ENCODE results near the gene NES.

The NES gene

GRCh38 chr1:156675210-156676113 lies 1.7 kb downstream of the NES start:
- H2AFZ ChIP-seq (ENCODE audit: low read length): no peak overlapping the region
- H3K4me2 ChIP-seq (ENCODE audit: low read length): no peak overlapping the region
- peaks cover 12% of the 10 kb centered on the region for H3K27me3 ChIP-seq (ENCODE audit: insufficient read depth, low read length)
- H3K9ac ChIP-seq (ENCODE audit: low read length): no peak overlapping the region
- no peaks in the 10 kb centered on the region for H3K36me3 ChIP-seq (ENCODE audit: insufficient read depth, low read length)
- H3F3A ChIP-seq (ENCODE audit: insufficient read depth, low read length): no peaks in the 10 kb centered on the region
- H3K4me3 ChIP-seq (ENCODE audit: low read depth, low read length, poor library complexity, severe bottlenecking): no peak overlapping the region
- no peak overlapping the region for H3K27ac ChIP-seq (ENCODE audit: low read depth, low read length, poor library complexity, severe bottlenecking)
- no peaks in the 10 kb centered on the region for H3K79me2 ChIP-seq (ENCODE audit: insufficient read depth, low read length)
- H3K9me3 ChIP-seq (ENCODE audit: low read length): no peaks in the 10 kb centered on the region
- no peak for TF ChIP-seq EZH2 (IDR thresholded peaks at IDR 0.05; ENCODE audit: borderline replicate concordance, low read length)
- TF ChIP-seq CTCF (IDR thresholded peaks at IDR 0.05; ENCODE audit: low read length): no peak
- no peaks in the 10 kb centered on the region for H4K20me1 ChIP-seq (ENCODE audit: insufficient read depth, low read length)
- no peaks in the 10 kb centered on the region for H3K9me2 ChIP-seq (ENCODE audit: low read depth, low read length)
- no peaks in the 10 kb centered on the region for H3K4me1 ChIP-seq (ENCODE audit: insufficient read depth, low read length, severe bottlenecking)

GRCh38 chr1:156673387-156674121 lies 3.7 kb downstream of the NES start:
- H3K9me2 ChIP-seq (ENCODE audit: low read depth, low read length): no peaks in the 10 kb centered on the region
- no peak overlapping the region for H2AFZ ChIP-seq (ENCODE audit: low read length)
- H3K4me3 ChIP-seq (ENCODE audit: low read depth, low read length, poor library complexity, severe bottlenecking): no peak overlapping the region
- no peak for TF ChIP-seq CTCF (IDR thresholded peaks at IDR 0.05; ENCODE audit: low read length)
- TF ChIP-seq EZH2 (IDR thresholded peaks at IDR 0.05; ENCODE audit: borderline replicate concordance, low read length): no peak
- no peaks in the 10 kb centered on the region for H3K4me1 ChIP-seq (ENCODE audit: insufficient read depth, low read length, severe bottlenecking)
- peaks cover 12% of the 10 kb centered on the region for H3K27me3 ChIP-seq (ENCODE audit: insufficient read depth, low read length)
- H3K9ac ChIP-seq (ENCODE audit: low read length): no peak overlapping the region
- H3F3A ChIP-seq (ENCODE audit: insufficient read depth, low read length): no peaks in the 10 kb centered on the region
- no peaks in the 10 kb centered on the region for H4K20me1 ChIP-seq (ENCODE audit: insufficient read depth, low read length)
- H3K4me2 ChIP-seq (ENCODE audit: low read length): no peak overlapping the region
- H3K36me3 ChIP-seq (ENCODE audit: insufficient read depth, low read length): no peaks in the 10 kb centered on the region
- no peaks in the 10 kb centered on the region for H3K79me2 ChIP-seq (ENCODE audit: insufficient read depth, low read length)
- no peak overlapping the region for H3K27ac ChIP-seq (ENCODE audit: low read depth, low read length, poor library complexity, severe bottlenecking)
- H3K9me3 ChIP-seq (ENCODE audit: low read length): no peaks in the 10 kb centered on the region

- TF ChIP-seq CTCF (IDR thresholded peaks at IDR 0.05; ENCODE audit: low read length): no peak
- no peak for TF ChIP-seq EZH2 (IDR thresholded peaks at IDR 0.05; ENCODE audit: borderline replicate concordance, low read length)
- H3K79me2 ChIP-seq (ENCODE audit: insufficient read depth, low read length): no peaks in the 10 kb centered on the region
- no peaks in the 10 kb centered on the region for H3K36me3 ChIP-seq (ENCODE audit: insufficient read depth, low read length)
- H2AFZ ChIP-seq (ENCODE audit: low read length): no peak overlapping the region
- H3K4me1 ChIP-seq (ENCODE audit: insufficient read depth, low read length, severe bottlenecking): no peaks in the 10 kb centered on the region
- H3K4me3 ChIP-seq (ENCODE audit: low read depth, low read length, poor library complexity, severe bottlenecking): no peak overlapping the region
- H3K9me3 ChIP-seq (ENCODE audit: low read length): no peaks in the 10 kb centered on the region
- H4K20me1 ChIP-seq (ENCODE audit: insufficient read depth, low read length): no peaks in the 10 kb centered on the region
- H3K27ac ChIP-seq (ENCODE audit: low read depth, low read length, poor library complexity, severe bottlenecking): no peak overlapping the region
- no peak overlapping the region for H3K4me2 ChIP-seq (ENCODE audit: low read length)
- H3K9ac ChIP-seq (ENCODE audit: low read length): no peak overlapping the region
- no peaks in the 10 kb centered on the region for H3F3A ChIP-seq (ENCODE audit: insufficient read depth, low read length)
- peaks cover 5% of the 10 kb centered on the region; the same call in 1 of the 2 replicates for H3K27me3 ChIP-seq (ENCODE audit: insufficient read depth, low read length)
- H3K9me2 ChIP-seq (ENCODE audit: low read depth, low read length): no peaks in the 10 kb centered on the region
Measured at GRCh38 chr1:156671804-156672203, 5.4 kb downstream of the NES start.
